Skeletal muscle cell (primary cell): Measurements from ENCODE around the gene ETV7.
"Not testable (repeated sequence)": the region's sequence is repeated elsewhere in the genome, so short reads cannot be mapped to it uniquely, and the experiment has no call there.

ENCODE experiments used
- DNase-seq: peaks from one replicate; pipeline ENCODE4 v3.0.0-alpha.2; 2010; ENCODE audit warnings: low read depth
- H3K4me3 ChIP-seq: 2 replicates; pipeline ENCODE4 v1.5.1; 2011; ENCODE audit warnings: low read depth, mild to moderate bottlenecking, control low read depth, low read length, moderate library complexity

Gene ETV7

GRCh38 chr6:36387440-36388303 lies at the start of gene ETV7:
TSS of gene ETV7 (minus strand) at chr6:36387669. CDS start at chr6:36387541, 128 bp downstream.
- H3K4me3 ChIP-seq = peak within 1 kb of the TSS; percentile 50
- DNase-seq = no peak

DNA sequence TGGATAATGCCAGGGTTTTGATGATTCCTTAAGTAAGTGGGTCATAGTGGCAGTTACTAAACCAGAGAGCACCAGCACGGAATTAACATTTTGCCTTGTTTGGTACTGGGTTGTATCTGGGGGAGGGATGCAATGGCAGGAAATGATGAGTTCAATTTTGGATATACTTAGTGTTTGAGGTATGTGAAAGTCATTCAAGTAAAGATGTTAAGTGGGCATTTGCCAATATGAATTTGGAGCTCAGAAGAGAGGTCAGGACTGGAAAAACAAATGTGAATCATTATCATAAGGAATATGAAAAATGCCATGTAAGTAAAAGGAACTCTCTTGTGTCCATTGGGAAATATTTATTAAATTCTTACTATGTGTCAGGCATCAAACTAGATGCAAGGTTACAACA lies 49.0 kb upstream of the ETV7 start:
- no peak for DNase-seq
- H3K4me3 ChIP-seq = no peak overlapping the region

- DNase-seq = no peak
- H3K4me3 ChIP-seq = no peak overlapping the region
Measured at GRCh38 chr6:36432151-36432671, 44.7 kb upstream of the ETV7 start.

DNA sequence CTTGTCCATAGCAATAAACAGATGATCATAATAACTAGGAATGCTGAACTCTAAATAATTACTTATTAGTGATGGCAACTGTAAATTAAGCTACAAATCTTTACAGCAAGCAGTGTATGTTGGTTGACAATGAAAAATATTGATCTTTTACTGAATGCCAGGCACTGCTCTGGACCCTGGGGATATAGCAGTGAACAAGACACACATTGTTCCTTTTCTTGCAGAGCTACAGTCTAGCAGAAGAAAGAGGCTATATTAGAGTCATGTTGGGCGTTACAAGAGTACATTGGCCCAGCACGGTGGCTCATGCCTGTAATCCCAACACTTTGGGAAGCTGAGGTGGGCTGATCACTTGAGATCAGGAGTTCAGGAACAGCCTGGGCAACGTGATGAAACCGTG lies 43.7 kb upstream of the ETV7 start:
- H3K4me3 ChIP-seq = no peak overlapping the region
- DNase-seq = no peak

DNA sequence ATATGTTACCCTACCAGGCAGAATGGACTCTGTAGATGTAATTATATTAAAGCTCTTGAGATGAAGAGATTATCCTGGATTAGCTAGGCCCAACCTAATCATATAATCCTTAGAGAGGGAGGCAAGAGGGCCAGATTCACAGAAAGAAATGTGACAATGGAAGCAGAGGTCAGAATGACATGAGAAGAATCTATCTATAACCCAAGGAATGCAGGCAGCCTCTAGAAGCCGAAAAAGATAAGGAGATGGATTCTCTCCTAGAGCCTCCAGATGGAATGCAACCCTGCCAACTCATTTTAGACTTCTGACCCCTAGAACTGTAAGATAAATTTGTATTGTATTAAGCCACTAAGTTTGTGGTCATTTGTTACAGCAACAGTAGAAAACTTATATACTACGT lies 42.9 kb upstream of the ETV7 start:
- no peak for DNase-seq
- H3K4me3 ChIP-seq = no peak overlapping the region

- no peak overlapping the region for H3K4me3 ChIP-seq
- no peak for DNase-seq
Measured at GRCh38 chr6:36428911-36429310, 41.4 kb upstream of the ETV7 start.

GRCh38 chr6:36426622-36427021 lies 39.2 kb upstream of the ETV7 start:
- DNase-seq = no peak
- H3K4me3 ChIP-seq = no peak overlapping the region

GRCh38 chr6:36423101-36423824 lies 35.8 kb upstream of the ETV7 start:
- peak; percentile 91 for DNase-seq
- peak overlapping the region; percentile 53 for H3K4me3 ChIP-seq

DNA sequence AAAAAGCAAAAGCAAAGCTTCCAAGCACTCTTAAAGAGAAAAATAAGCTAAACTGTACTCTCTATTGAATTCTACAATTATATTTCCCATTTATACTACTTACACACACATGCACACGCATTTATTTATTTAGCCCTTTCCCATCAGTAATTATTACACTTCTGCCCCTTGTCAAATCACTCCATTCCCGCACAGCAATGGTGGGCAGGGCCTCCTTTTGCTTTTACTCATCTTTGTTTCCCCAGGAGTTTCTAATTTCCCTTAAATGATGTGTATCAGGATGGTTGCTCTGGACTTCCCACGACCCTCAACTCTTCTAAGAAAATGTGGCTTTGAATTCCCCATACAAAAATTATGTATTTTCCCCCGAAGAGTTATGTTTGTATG lies 35.2 kb upstream of the ETV7 start:
- no peak for DNase-seq
- peak overlapping the region; percentile 53 for H3K4me3 ChIP-seq

- DNase-seq = no peak
- no peak overlapping the region for H3K4me3 ChIP-seq
Measured at GRCh38 chr6:36419310-36419709, 31.8 kb upstream of the ETV7 start.

GRCh38 chr6:36418558-36418957 lies 31.1 kb upstream of the ETV7 start:
- no peak for DNase-seq
- no peak overlapping the region for H3K4me3 ChIP-seq

DNA sequence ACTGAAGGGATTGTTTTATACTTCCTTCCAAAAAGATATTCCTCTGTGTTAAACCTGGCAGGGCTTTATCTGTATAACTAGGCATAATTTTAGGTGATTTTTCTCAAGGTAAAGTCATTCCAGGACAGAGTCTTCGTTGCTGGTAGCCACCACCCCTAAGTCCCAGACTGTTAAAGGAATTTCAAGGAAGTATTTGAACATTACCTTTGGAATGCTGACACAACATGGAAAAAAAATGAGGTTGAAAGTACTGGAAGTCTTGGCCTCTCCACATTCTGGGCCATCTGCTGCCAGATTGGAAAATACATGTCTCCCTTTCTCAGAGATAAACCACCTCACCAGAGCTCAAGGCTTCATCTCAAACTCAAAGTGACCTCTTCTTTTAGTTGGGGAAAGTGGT lies 27.0 kb upstream of the ETV7 start:
- no peak for DNase-seq

GRCh38 chr6:36413489-36414480 lies 26.3 kb upstream of the ETV7 start:
- no peak overlapping the region for H3K4me3 ChIP-seq
- no peak for DNase-seq

More for the DNA sequence above, 27.0 kb upstream of the ETV7 start:
- H3K4me3 ChIP-seq = no peak overlapping the region

GRCh38 chr6:36409718-36410117 lies 22.2 kb upstream of the ETV7 start:
- DNase-seq, H3K4me3 ChIP-seq: not testable (repeated sequence)

DNA sequence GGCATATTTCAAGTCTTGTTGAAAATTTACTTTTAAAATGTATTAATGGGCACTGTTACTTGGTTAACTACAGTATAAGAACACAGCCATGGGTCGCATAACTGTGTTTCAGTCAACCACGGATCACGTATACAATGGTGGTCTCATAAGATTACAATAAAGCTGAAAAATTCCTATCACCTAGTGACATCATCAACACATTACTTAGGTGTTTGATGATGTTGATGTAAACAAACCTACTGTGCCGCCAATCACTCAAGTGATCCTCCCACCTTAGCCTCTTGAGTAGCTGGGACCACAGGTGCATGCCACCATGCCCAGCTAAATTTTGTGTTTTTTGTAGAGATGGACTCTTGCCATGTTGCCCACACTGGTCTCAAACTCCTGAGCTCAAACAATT lies 16.7 kb upstream of the ETV7 start:
- no peak overlapping the region for H3K4me3 ChIP-seq
- DNase-seq = no peak

- H3K4me3 ChIP-seq = no peak overlapping the region
Measured at GRCh38 chr6:36402481-36402880, 15.0 kb upstream of the ETV7 start.

GRCh38 chr6:36399970-36400369 lies 12.5 kb upstream of the ETV7 start:
- no peak overlapping the region for H3K4me3 ChIP-seq
- no peak for DNase-seq

More at GRCh38 chr6:36402481-36402880, 15.0 kb upstream of the ETV7 start:
- no peak for DNase-seq

DNA sequence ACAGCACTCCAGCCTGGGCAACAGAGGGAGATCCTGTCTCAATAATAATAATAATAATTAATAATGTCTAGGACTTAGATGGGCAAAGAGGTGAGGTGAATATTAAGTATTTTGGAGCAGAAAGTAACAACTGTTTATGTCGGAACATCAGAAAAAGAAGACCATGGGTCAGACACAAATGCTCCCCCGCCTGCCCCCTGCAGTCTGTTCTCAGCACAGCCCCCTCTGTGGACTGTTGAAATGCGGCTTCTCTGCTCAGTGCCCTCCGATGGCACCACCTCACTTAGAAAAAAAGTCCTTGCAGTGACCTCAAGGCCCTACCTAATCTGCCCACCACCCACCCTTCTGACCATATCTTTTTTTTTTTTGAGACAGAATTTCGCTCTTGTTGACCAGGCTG lies 5.2 kb upstream of the ETV7 start:
- no peak overlapping the region for H3K4me3 ChIP-seq
- DNase-seq = no peak

DNA sequence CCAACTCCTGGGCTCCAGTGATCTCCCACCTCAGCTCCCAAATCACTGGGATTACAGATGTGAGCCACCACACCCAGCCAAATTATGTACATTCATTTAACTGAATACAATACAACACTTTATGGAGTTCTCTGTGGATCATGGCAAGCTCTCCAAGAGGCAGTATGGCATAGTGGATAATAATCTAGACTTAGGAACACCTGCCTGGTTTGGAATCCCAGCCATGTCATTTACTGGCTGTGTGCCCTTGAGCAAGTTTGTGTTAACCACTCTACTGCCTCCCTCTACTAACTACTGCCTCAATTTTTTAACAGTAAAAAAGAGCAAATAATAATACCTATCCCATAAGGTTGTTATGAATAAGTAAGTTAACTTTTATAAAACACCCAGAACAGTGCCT lies 1.9 kb upstream of the ETV7 start:
- H3K4me3 ChIP-seq = no peak overlapping the region
- no peak for DNase-seq
